Right atrium auricular region (tissue), 2 donors: ENCODE data around the gene RBPMS2. TPM values are rescaled to one million over a fixed set of nuclear protein-coding genes. Genes with fewer than 3 reads are reported as not detected.
A peak's percentile ranks its signal among the peaks of the same experiment; 100 is the strongest.

Experiments
- DNase-seq: peaks from one replicate; pipeline ENCODE4 v3.0.0-alpha.2; 2019; ENCODE audit warnings: low spot score
- H3K27ac ChIP-seq, 2 donors: fragments of 200-600 bp; sonication (generic); 1 replicate in 1 of 2; 2 replicates in 1 of 2; pipeline ENCODE4 v1.5.1; 2016 to 2019
- H3K27me3 ChIP-seq, 2 donors: fragments of 200-600 bp; sonication (generic); one replicate each; pipeline versions ENCODE4 v1.5.1 to v1.6.0; 2017 to 2019
- H3K36me3 ChIP-seq: fragments of 200-600 bp; sonication (generic); one replicate; pipeline ENCODE4 v1.5.1; 2016
- H3K4me1 ChIP-seq, 2 donors: fragments of 200-600 bp; sonication (generic); one replicate each; pipeline versions ENCODE4 v1.5.1 to v1.6.0; 2017 to 2019
- H3K4me3 ChIP-seq, 2 donors: fragments of 200-600 bp; sonication (generic); 1 replicate in 1 of 2; 2 replicates in 1 of 2; pipeline ENCODE4 v1.5.1; 2017 to 2019; ENCODE audit warnings: mild to moderate bottlenecking in 1 of 2, moderate library complexity in 1 of 2
- H3K9me3 ChIP-seq, 2 donors: fragments of 200-600 bp; sonication (generic); one replicate each; pipeline ENCODE4 v1.5.1; 2019
- CTCF ChIP-seq, 2 donors: fragments of 200-600 bp; sonication (generic); IDR thresholded peaks; one replicate each; pipeline ENCODE4 v1.5.1; 2019; ENCODE audit warnings: antibody characterized with exemption in 2 of 2
- microRNA counts, 2 donors: library from miRNA; unstranded; fragments of <30 nt; microRNA quantifications; one replicate each; lab custom pipeline; 2016 to 2017
- microRNA-seq, 2 donors: library from miRNA; unstranded; fragments of <30 nt; microRNA quantifications; one replicate each; pipeline ENCODE4, GENCODE V29; 2016 to 2017; ENCODE audit warnings: borderline number of aligned reads in 2 of 2, borderline replicate concordance in 1 of 2
- total RNA-seq, 2 donors: library from RNA; depleted of rRNA; stranded (reverse); fragments of >200 nt; gene quantifications; one replicate each; pipeline ENCODE4 v1.1.0, GENCODE V29; 2016

RBPMS2 gene
- total RNA-seq, 2 donors from 2014 or later, result 84.2 to 85.0 TPM

- DNase-seq, result no peak
- H3K36me3 ChIP-seq, result peaks cover 46% of the 10 kb centered on the region
- H3K4me3 ChIP-seq, result no peak overlapping the region
- H3K27me3 ChIP-seq, result no peaks in the 10 kb centered on the region
- no peak for TF ChIP-seq CTCF (IDR thresholded peaks at IDR 0.05)
- no peaks in the 10 kb centered on the region for H3K9me3 ChIP-seq
- H3K27ac ChIP-seq, result peak overlapping the region; percentile 79 to 94
- H3K4me1 ChIP-seq, result peaks cover 0 to 84% of the 10 kb centered on the region in 2 donors
Measured at GRCh38 chr15:64691896-64692565, 83.4 kb downstream of the RBPMS2 start.

GRCh38 chr15:64690578-64691296, 84.7 kb downstream of the RBPMS2 start:
- DNase-seq, result no peak
- no peaks in the 10 kb centered on the region for H3K9me3 ChIP-seq
- TF ChIP-seq CTCF (IDR thresholded peaks at IDR 0.05), result no peak
- no peak overlapping the region for H3K4me3 ChIP-seq
- H3K27me3 ChIP-seq, result no peaks in the 10 kb centered on the region
- peaks cover 0 to 77% of the 10 kb centered on the region in 2 donors for H3K4me1 ChIP-seq
- H3K27ac ChIP-seq, result peak overlapping the region; percentile 55 to 94
- peaks cover 55% of the 10 kb centered on the region for H3K36me3 ChIP-seq

GRCh38 chr15:64690008-64690407, 85.4 kb downstream of the RBPMS2 start:
- H3K4me1 ChIP-seq, result peaks cover 0 to 70% of the 10 kb centered on the region in 2 donors
- no peak for DNase-seq
- TF ChIP-seq CTCF (IDR thresholded peaks at IDR 0.05), result no peak
- peaks cover 55% of the 10 kb centered on the region for H3K36me3 ChIP-seq
- no peak overlapping the region for H3K4me3 ChIP-seq
- no peaks in the 10 kb centered on the region for H3K9me3 ChIP-seq
- no peaks in the 10 kb centered on the region for H3K27me3 ChIP-seq
- H3K27ac ChIP-seq, result peak overlapping the region; percentile 55 to 94

MicroRNAs encoded within 50 kb of the gene (microRNA counts, 767-probe panel; counts per million panel counts)
- microRNA hsa-miR-1272 (lab: Ali Mortazavi, UCI), result 0 to 1,558 counts per million in 2 donors

Small RNAs within 50 kb of the gene (microRNA-seq; reads per million reads assigned to microRNA genes)
- 0 reads per million in 2 donors for gene MIR1272

Other genes with a start within 250 kb of the RBPMS2 start
- under 1 TPM; 0.28 to 0.56 TPM for gene PIF1, start 50.1 kb upstream of the RBPMS2 start, total RNA-seq
- 10 to 100 TPM in 1 of 2 donors, 1 to 10 TPM in 1; 6.3 to 19.4 TPM for gene PLEKHO2, start 66.3 kb upstream of the RBPMS2 start, total RNA-seq
- 1 to 10 TPM in 1 of 2 donors, under 1 TPM in 1; 0.96 to 2.2 TPM for gene ANKDD1A, start 136.3 kb upstream of the RBPMS2 start, total RNA-seq
- 10 to 100 TPM; 48.8 to 52.8 TPM for gene SPG21, start 214.3 kb upstream of the RBPMS2 start, total RNA-seq